Nephron (organoid): ENCODE data around the gene USP54.
A peak's percentile ranks its signal among the peaks of the same experiment; 100 is the strongest.

Experiments
- H3K27ac Mint-ChIP-seq, 3 experiments: 2 replicates each; pipeline ENCODE4 v1.8.0; 2020; ENCODE audit warnings: mixed read lengths in 3 of 3, mild to moderate bottlenecking in 2 of 3, moderate library complexity in 1 of 3
- H3K27me3 Mint-ChIP-seq: 2 replicates; pipeline ENCODE4 v1.8.0; 2021; ENCODE audit warnings: low read depth, mild to moderate bottlenecking, moderate library complexity, mixed read lengths
- H3K36me3 Mint-ChIP-seq: 2 replicates; pipeline ENCODE4 v1.8.0; 2020; ENCODE audit warnings: low read depth, mixed read lengths
- H3K4me1 Mint-ChIP-seq: 2 replicates; pipeline ENCODE4 v1.8.0; 2020; ENCODE audit warnings: mixed read lengths
- H3K4me3 Mint-ChIP-seq, 3 experiments: 2 replicates each; pipeline ENCODE4 v1.8.0; 2020; ENCODE audit warnings: mild to moderate bottlenecking in 3 of 3, mixed read lengths in 3 of 3, moderate library complexity in 2 of 3
- H3K9me3 Mint-ChIP-seq: 2 replicates; pipeline ENCODE4 v1.8.0; 2020; ENCODE audit warnings: mixed read lengths
- TF ChIP-seq, protein P1 (sequence below), 3 experiments: fragments of 200-600 bp; sonication (generic); IDR thresholded peaks; one replicate each; pipeline ENCODE4 v1.5.0; 2021; ENCODE audit warnings: antibody characterized with exemption in 3 of 3; ENCODE audit not compliant: unreplicated experiment in 3 of 3

The USP54 gene

DNA sequence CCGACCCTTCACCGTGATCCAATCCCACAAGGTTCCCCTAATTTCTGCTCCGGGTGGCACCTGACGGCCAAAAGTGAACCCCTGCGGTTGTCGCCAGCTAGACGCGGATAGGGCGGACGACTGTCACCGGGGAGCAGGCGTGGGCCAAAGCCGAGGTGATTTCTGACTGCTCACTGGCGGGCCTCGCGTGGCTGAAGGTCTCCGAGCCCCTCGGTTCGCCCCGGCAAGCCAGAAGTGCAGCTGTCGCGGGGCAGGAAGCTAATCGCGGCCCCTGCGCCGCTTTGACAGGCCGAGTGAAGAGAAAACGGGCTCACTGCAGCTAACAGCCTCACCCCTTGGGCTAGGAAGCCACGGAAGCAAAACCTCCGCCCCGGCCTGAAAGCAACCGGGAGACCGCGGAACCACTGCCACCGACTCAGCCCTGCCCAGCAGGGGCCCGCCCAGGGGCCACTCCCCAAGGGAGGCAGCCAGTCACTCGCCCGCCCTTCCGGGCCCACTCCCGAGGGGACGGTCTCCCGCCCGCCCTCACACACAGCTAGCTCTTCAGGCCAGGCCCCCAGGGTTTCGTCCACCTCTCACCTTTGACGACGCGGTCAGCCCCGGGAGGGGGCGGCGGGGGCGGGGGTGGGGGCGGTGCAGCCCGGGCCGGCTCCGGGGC is 95.8 kb downstream of the USP54 start:
- Mint-ChIP-seq H3K36me3 (peaks cover 25% of the 10 kb centered on the region), H3K9me3 (no peaks in the 10 kb centered on the region)

DNA sequence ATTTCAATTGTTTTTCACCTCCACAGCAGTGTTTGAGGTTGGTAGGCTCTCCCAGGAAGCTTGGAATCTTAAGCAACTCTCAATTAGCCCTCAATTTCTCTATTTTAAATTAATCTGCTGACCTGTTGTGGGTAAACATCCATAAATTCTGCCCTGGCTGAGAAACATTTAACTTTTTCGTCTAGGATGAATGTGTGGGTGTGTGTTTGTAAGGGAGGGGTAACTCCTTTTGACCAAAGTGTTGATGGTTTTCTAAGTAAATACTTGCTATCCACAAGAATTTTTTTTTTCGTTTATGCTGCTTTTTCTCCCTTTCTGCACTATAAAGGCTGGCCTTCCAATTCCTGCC is 96.3 kb downstream of the USP54 start:
- peak overlapping the region; percentile 83 to 99 (median 94) for H3K4me3 Mint-ChIP-seq
- TF ChIP-seq, protein P1, sequence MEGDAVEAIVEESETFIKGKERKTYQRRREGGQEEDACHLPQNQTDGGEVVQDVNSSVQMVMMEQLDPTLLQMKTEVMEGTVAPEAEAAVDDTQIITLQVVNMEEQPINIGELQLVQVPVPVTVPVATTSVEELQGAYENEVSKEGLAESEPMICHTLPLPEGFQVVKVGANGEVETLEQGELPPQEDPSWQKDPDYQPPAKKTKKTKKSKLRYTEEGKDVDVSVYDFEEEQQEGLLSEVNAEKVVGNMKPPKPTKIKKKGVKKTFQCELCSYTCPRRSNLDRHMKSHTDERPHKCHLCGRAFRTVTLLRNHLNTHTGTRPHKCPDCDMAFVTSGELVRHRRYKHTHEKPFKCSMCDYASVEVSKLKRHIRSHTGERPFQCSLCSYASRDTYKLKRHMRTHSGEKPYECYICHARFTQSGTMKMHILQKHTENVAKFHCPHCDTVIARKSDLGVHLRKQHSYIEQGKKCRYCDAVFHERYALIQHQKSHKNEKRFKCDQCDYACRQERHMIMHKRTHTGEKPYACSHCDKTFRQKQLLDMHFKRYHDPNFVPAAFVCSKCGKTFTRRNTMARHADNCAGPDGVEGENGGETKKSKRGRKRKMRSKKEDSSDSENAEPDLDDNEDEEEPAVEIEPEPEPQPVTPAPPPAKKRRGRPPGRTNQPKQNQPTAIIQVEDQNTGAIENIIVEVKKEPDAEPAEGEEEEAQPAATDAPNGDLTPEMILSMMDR (IDR thresholded peaks at IDR 0.05; ENCODE audit: unreplicated experiment in 3 of 3), result no peak
- no peaks in the 10 kb centered on the region for H3K9me3 Mint-ChIP-seq
- H3K4me1 Mint-ChIP-seq, result peaks cover 35% of the 10 kb centered on the region
- H3K27ac Mint-ChIP-seq, result peak overlapping the region; percentile 89 to 97 (median 95)
- H3K27me3 Mint-ChIP-seq, result no peaks in the 10 kb centered on the region
- H3K36me3 Mint-ChIP-seq, result peaks cover 23% of the 10 kb centered on the region

More for the DNA sequence above, 95.8 kb downstream of the USP54 start:
- Mint-ChIP-seq H3K27me3 (no peaks in the 10 kb centered on the region), H3K4me1 (peaks cover 35% of the 10 kb centered on the region), H3K27ac (peak overlapping the region; percentile 92 to 97 (median 95)), H3K4me3 (peak overlapping the region; percentile 83 to 99 (median 94))
- TF ChIP-seq, protein P1 (IDR thresholded peaks at IDR 0.05; ENCODE audit: unreplicated experiment in 3 of 3), result no peak

DNA sequence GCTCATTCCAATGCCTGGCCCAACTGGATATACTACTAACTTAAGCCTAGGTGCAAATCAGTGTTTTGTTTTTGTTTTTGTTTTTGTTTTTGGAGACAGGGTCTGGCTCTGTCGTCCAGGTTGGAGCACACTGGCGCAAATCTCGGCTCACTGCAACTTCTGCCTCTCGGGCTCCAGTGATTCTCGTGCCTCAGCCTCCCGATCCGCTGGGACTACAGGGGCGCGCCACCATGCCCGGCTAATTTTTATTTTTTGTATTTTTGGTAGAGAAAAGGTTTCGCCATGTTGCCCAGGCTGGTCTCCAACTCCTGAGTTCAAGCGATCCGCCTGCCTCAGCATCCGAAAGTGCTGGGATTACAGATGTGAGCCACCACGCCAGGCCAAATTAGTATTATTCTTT is 96.9 kb downstream of the USP54 start:
- Mint-ChIP-seq H3K27me3 (no peaks in the 10 kb centered on the region), H3K27ac (peak overlapping the region; percentile 88 to 94 (median 91)), H3K9me3 (no peaks in the 10 kb centered on the region), H3K4me3 (peak overlapping the region; percentile 79 to 93 (median 85)), H3K36me3 (peaks cover 16% of the 10 kb centered on the region), H3K4me1 (peaks cover 35% of the 10 kb centered on the region)
- TF ChIP-seq, protein P1 (IDR thresholded peaks at IDR 0.05; ENCODE audit: unreplicated experiment in 3 of 3), result no peak

DNA sequence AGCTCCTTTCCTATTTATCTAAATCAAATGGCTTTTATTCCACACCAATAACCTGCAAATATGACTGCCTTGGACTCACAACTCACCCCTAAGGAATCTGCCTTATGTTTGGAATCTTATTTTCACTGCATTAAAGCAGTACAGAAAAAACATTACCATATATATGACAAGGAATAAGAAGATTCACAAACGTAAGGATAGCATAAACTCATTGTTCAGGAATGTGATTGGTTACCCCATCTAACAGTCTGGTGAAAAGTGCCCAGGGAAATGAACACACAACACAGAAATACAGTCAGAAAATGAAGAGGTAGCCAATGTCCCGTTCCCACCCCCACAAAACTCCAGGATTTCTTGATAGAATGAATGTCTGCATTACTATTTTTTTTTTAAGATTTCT is 97.4 kb downstream of the USP54 start:
- H3K36me3 Mint-ChIP-seq, result peaks cover 17% of the 10 kb centered on the region
- no peaks in the 10 kb centered on the region for H3K9me3 Mint-ChIP-seq
- peak overlapping the region; percentile 79 to 93 (median 85) for H3K4me3 Mint-ChIP-seq
- peak overlapping the region; percentile 88 to 94 (median 91) for H3K27ac Mint-ChIP-seq
- H3K27me3 Mint-ChIP-seq, result no peaks in the 10 kb centered on the region
- H3K4me1 Mint-ChIP-seq, result peaks cover 35% of the 10 kb centered on the region
- TF ChIP-seq, protein P1 (IDR thresholded peaks at IDR 0.05; ENCODE audit: unreplicated experiment in 3 of 3), result no peak

DNA sequence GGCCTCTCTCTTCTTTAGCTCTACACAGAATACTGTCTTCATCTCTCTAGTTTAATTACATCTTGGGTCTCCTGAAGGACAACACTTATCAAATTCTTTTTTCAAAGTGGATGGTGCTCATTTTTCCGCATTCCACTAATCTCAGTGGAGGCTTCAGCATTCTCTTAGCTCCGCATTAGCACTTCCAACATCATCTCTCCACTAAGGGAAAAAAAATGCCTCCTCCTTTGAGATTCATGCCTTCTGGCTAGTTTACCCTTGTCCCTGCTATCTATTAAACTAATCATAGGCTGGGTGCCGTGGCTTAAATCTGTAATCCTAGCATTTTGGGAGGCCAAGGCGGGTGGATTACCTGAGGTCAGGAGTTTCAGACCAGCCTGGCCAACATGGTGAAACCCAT is 104.5 kb downstream of the USP54 start:
- TF ChIP-seq, protein P1 (IDR thresholded peaks at IDR 0.05; ENCODE audit: unreplicated experiment in 3 of 3), result no peak
- H3K9me3 Mint-ChIP-seq, result no peaks in the 10 kb centered on the region
- H3K36me3 Mint-ChIP-seq, result peaks cover 40% of the 10 kb centered on the region
- H3K27ac Mint-ChIP-seq, result no peak overlapping the region
- no peaks in the 10 kb centered on the region for H3K4me1 Mint-ChIP-seq
- no peaks in the 10 kb centered on the region for H3K27me3 Mint-ChIP-seq
- H3K4me3 Mint-ChIP-seq, result no peak overlapping the region

DNA sequence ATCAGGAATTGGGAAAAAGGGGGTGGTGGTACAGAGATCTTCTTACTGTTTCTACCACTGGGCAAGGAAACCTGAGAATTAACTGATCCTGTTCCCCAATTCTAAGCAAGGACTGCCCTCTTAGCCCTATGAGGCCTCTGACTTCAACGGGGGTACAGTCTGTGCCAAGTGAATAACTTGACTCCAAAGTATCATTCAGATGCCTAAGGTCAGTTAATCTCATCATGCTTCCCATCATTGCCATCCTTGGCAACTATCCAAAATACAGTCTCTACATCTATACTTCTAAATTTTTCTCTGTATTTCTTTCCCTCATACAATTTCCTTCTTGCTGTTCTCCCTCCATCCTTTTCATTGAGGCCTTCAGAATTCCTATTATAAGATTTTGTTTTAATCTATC is 105.8 kb downstream of the USP54 start:
- H3K4me1 Mint-ChIP-seq, result no peaks in the 10 kb centered on the region
- TF ChIP-seq, protein P1 (IDR thresholded peaks at IDR 0.05; ENCODE audit: unreplicated experiment in 3 of 3), result no peak
- H3K36me3 Mint-ChIP-seq, result peaks cover 40% of the 10 kb centered on the region
- no peaks in the 10 kb centered on the region for H3K27me3 Mint-ChIP-seq
- no peaks in the 10 kb centered on the region for H3K9me3 Mint-ChIP-seq
- H3K4me3 Mint-ChIP-seq, result no peak overlapping the region
- H3K27ac Mint-ChIP-seq, result no peak overlapping the region
